Choroid plexus epithelial cell (primary cell): ENCODE results near the gene RAPGEF5.
A peak's percentile ranks its signal among the peaks of the same experiment; 100 is the strongest.

Source experiments
- DNase-seq: peaks from one replicate; pipeline ENCODE4 v3.0.0-alpha.2; 2010; ENCODE audit warnings: low read depth
- H3K4me3 ChIP-seq: 2 replicates; pipeline ENCODE4 v1.5.1; 2011; ENCODE audit warnings: low read depth, mild to moderate bottlenecking, control low read depth, low read length, moderate library complexity
- TF ChIP-seq, protein P1 (sequence below): conservative IDR thresholded peaks from 2 replicates; pipeline ENCODE4 v1.5.1; 2011; ENCODE audit warnings: low read depth, mild to moderate bottlenecking, control low read depth, inconsistent platforms, low read length, moderate library complexity

The RAPGEF5 gene

GRCh38 chr7:22166928-22167327 is 190.0 kb downstream of the RAPGEF5 start:
- H3K4me3 ChIP-seq = no peak overlapping the region
- TF ChIP-seq, protein P1, sequence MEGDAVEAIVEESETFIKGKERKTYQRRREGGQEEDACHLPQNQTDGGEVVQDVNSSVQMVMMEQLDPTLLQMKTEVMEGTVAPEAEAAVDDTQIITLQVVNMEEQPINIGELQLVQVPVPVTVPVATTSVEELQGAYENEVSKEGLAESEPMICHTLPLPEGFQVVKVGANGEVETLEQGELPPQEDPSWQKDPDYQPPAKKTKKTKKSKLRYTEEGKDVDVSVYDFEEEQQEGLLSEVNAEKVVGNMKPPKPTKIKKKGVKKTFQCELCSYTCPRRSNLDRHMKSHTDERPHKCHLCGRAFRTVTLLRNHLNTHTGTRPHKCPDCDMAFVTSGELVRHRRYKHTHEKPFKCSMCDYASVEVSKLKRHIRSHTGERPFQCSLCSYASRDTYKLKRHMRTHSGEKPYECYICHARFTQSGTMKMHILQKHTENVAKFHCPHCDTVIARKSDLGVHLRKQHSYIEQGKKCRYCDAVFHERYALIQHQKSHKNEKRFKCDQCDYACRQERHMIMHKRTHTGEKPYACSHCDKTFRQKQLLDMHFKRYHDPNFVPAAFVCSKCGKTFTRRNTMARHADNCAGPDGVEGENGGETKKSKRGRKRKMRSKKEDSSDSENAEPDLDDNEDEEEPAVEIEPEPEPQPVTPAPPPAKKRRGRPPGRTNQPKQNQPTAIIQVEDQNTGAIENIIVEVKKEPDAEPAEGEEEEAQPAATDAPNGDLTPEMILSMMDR = no peak
- DNase-seq = no peak

DNA sequence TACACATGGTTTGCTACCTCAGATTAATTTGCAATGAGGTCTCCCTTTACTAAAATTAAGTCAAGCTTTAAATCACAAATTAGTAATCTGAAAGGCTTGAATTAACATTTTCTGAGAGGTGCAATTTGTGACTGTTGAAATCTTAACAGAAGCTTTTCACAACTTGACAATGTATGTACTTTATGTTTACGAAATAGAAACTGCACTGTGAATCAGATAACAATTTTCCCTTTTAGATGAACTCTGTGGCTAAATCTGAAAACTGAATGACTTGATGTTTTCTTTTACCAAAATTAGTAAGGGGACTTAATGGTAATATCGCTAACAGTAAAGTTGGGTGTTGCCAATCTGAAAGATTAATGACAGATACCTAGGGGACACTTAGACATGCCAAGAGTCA is 197.6 kb downstream of the RAPGEF5 start:
- DNase-seq = no peak
- H3K4me3 ChIP-seq = no peak overlapping the region
- TF ChIP-seq, protein P1 = no peak

- H3K4me3 ChIP-seq = no peak overlapping the region
- TF ChIP-seq, protein P1 = no peak
- no peak for DNase-seq
Observed at GRCh38 chr7:22157552-22157951, 199.4 kb downstream of the RAPGEF5 start.

GRCh38 chr7:22156205-22156604 is 200.7 kb downstream of the RAPGEF5 start:
- TF ChIP-seq, protein P1 = no peak
- DNase-seq = peak; percentile 78
- no peak overlapping the region for H3K4me3 ChIP-seq

DNA sequence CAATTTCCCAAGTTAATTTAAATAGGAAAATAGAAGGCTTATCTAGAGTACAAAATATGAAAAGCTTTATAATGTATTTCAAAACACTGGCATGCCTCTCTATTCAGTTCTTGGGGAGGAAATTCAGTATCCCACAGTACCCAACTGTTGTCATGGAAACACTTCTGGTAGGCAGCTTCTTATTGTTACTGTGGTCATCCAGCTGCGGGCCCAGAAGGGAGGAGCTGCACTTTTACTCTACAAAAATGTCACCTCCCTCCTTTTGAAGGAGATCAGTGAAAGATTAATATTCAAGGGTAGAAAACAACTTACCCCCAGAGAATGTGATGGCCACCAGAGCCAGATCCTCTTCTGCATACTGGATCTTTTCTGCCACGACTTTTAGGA is 202.8 kb downstream of the RAPGEF5 start:
- DNase-seq = no peak
- TF ChIP-seq, protein P1 = no peak
- no peak overlapping the region for H3K4me3 ChIP-seq

- no peak for DNase-seq
- H3K4me3 ChIP-seq = no peak overlapping the region
- TF ChIP-seq, protein P1 = no peak
Observed at GRCh38 chr7:22153432-22154142, 203.4 kb downstream of the RAPGEF5 start.

GRCh38 chr7:22152690-22153089 is 204.3 kb downstream of the RAPGEF5 start:
- no peak overlapping the region for H3K4me3 ChIP-seq
- TF ChIP-seq, protein P1 = no peak
- no peak for DNase-seq
